HepG2 (cell line): Measurements from ENCODE around the gene CEP104. TPM values are rescaled to one million over a fixed set of nuclear protein-coding genes. Genes with fewer than 3 reads are reported as not detected.
A peak's percentile ranks its signal among the peaks of the same experiment; 100 is the strongest.

Experiments
- ATAC-seq: fragments of 200-7000 bp; cut with Tn5 transposase; 3 replicates; pipeline ENCODE4 v1.9.1; 2020; ENCODE audit warnings: mild to moderate bottlenecking, moderate library complexity
- BruUV-seq: library from RNA; stranded (reverse); fragments of 400-500 nt; replicated peaks from 2 replicates; lab custom pipeline; 2021; lab: Mats Ljungman, UMichigan
- CTCF ChIA-PET: fragments of 300-600 bp; formaldehyde crosslinking; extraction: SDS; loops from one replicate; lab custom pipeline; 2021; ENCODE audit warnings: low total read pairs, inconsistent platforms, low intra/inter-chr PET ratio; lab: Yijun Ruan, JAX
- POLR2A ChIA-PET: fragments of 350-600 bp; sonication (Branson Sonifier 250); formaldehyde crosslinking; loops from one replicate; lab custom pipeline; 2020; ENCODE audit warnings: antibody characterized with exemption, inconsistent platforms; lab: Yijun Ruan, JAX
- DNase-seq: peaks from one replicate; pipeline ENCODE4 v3.0.0-alpha.2; 2015; ENCODE audit warnings: low spot score
- FAIRE-seq: peaks from 3 replicates; lab custom pipeline; 2011; peaks lifted over from hg19 to GRCh38; lab: Jason Lieb, UNC
- H2AFZ ChIP-seq: one replicate; pipeline ENCODE4 v1.6.1; 2011; ENCODE audit warnings: low read length, inconsistent platforms
- H3K27ac ChIP-seq: fragments of 300-600 bp; 3 replicates; pipeline ENCODE4 v1.8.0; 2011; ENCODE audit warnings: mixed run types, mild to moderate bottlenecking, mixed read lengths, low read length, inconsistent platforms; ENCODE audit not compliant: insufficient read depth; ENCODE audit errors: extremely low read length
- H3K27me3 ChIP-seq, 2 experiments: fragments of 200-600 bp in 1 of 2; 2 replicates in 1 of 2; 3 replicates in 1 of 2; pipeline versions ENCODE4 v1.6.0 to v1.8.0; 2011; ENCODE audit warnings: low read length in 2 of 2, mild to moderate bottlenecking in 2 of 2, moderate library complexity in 2 of 2, inconsistent platforms in 1 of 2; ENCODE audit not compliant: insufficient read depth in 2 of 2, control insufficient read depth in 1 of 2
- H3K36me3 ChIP-seq, 2 experiments: fragments of 200-600 bp in 1 of 2; replicated peaks in 1 of 2; 2 replicates in 1 of 2; 3 replicates in 1 of 2; pipeline versions ENCODE4 v1.5.1 to v1.8.0; 2011; ENCODE audit warnings: low read length in 2 of 2, inconsistent platforms in 1 of 2; ENCODE audit not compliant: insufficient read depth in 2 of 2, control insufficient read depth in 1 of 2
- H3K4me1 ChIP-seq: 2 replicates; pipeline ENCODE4 v1.5.1; 2012; ENCODE audit warnings: low read length, inconsistent platforms; ENCODE audit not compliant: insufficient read depth
- H3K4me2 ChIP-seq: 2 replicates; pipeline ENCODE4 v1.6.0; 2011; ENCODE audit warnings: low read depth, low read length, inconsistent platforms
- H3K4me3 ChIP-seq, 3 experiments: fragments of 200-600 bp in 1 of 3; sonication (generic), shearing (Covaris generic) in 1 of 3; replicated peaks in 1 of 3; 2 replicates each; pipeline ENCODE4 v1.5.1; 2011 to 2016; ENCODE audit warnings: low read length in 3 of 3, inconsistent platforms in 2 of 3, low read depth in 2 of 3, mild to moderate bottlenecking in 2 of 3, control low read depth in 1 of 3, mixed read lengths in 1 of 3; ENCODE audit not compliant: insufficient read depth in 1 of 3
- H3K79me2 ChIP-seq: one replicate; pipeline ENCODE4 v1.6.1; 2011; ENCODE audit warnings: low read length, inconsistent platforms; ENCODE audit not compliant: insufficient read depth
- H3K9ac ChIP-seq: 2 replicates; pipeline ENCODE4 v1.6.0; 2011; ENCODE audit warnings: mild to moderate bottlenecking, low read depth, low read length, inconsistent platforms; ENCODE audit not compliant: insufficient read depth
- H3K9me3 ChIP-seq: 2 replicates; pipeline ENCODE4 v1.5.1; 2012; ENCODE audit warnings: mild to moderate bottlenecking, low read length
- H4K20me1 ChIP-seq: 2 replicates; pipeline ENCODE4 v1.6.0; 2011; ENCODE audit warnings: inconsistent platforms, mild to moderate bottlenecking, low read length, moderate library complexity; ENCODE audit not compliant: insufficient read depth
- AHR ChIP-seq: IDR thresholded peaks from 2 replicates; pipeline ENCODE4 v1.6.1; 2018; ENCODE audit warnings: missing genetic modification reagents, missing compliant biosample characterization
- TBP ChIP-seq: sonication (generic); formaldehyde crosslinking; IDR thresholded peaks from 2 replicates; pipeline ENCODE4 v1.5.0; 2020; ENCODE audit warnings: missing genetic modification reagents
- ZBTB38 ChIP-seq: sonication (generic); formaldehyde crosslinking; IDR thresholded peaks from 2 replicates; pipeline ENCODE4 v1.5.1; 2020; ENCODE audit warnings: mild to moderate bottlenecking, missing genetic modification reagents
- ZNF589 ChIP-seq: sonication (generic); formaldehyde crosslinking; conservative IDR thresholded peaks from 2 replicates; pipeline ENCODE4 v1.8.0; 2022; ENCODE audit warnings: mild to moderate bottlenecking, moderate library complexity, missing genetic modification reagents
- WGBS: methylation state at CpG from one replicate; pipeline ENCODE4 v1.1.6; 2017; ENCODE audit warnings: low lambda C conversion rate; 5-methylcytosine and 5-hydroxymethylcytosine counted together
- in situ Hi-C: cut with HindIII; loops from 2 replicates; pipeline ENCODE4 v1.10.0; 2017; ENCODE audit warnings: low pct_unique_long_range_greater_than_20kb; ENCODE audit not compliant: extremely low pct_ligation_motif_present
- intact Hi-C: fragments of 100-400 bp; cut with micrococcal nuclease; formaldehyde crosslinking; loops from one replicate; pipeline ENCODE4 v1.10.0; 2022; ENCODE audit not compliant: unreplicated experiment
- polyA plus RNA-seq, 8 experiments: library from polyadenylated mRNA; depleted of rRNA in 3 of 8; stranded (reverse) in 7 of 8; unstranded in 1 of 8; fragments of >200 nt; fragmentation: Illumina TruSeq in 4 of 8; extraction: Trizol in 4 of 8; gene quantifications; 2 replicates each; pipeline versions ENCODE4 v1.2.1 to v1.2.3, GENCODE V29; 2011 to 2016; ENCODE audit warnings: low read depth in 4 of 8, missing spikeins in 1 of 8, mixed read lengths in 1 of 8; ENCODE audit not compliant: insufficient read depth in 1 of 8
- total RNA-seq, 5 experiments: library from RNA; depleted of rRNA; stranded (reverse); fragments of >200 nt; fragmentation: Illumina TruSeq; extraction: Trizol; gene quantifications; 2 replicates each; pipeline ENCODE4 v1.2.3, GENCODE V29; 2016; ENCODE audit warnings: low read depth in 1 of 5
- TF ChIP-seq, protein P1 (sequence below): sonication (generic); formaldehyde crosslinking; IDR thresholded peaks from 2 replicates; pipeline ENCODE4 v1.5.0; 2020; ENCODE audit warnings: mild to moderate bottlenecking, low read depth, missing genetic modification reagents, borderline replicate concordance
- TF ChIP-seq, protein P2 (sequence below): sonication (generic); formaldehyde crosslinking; IDR thresholded peaks from 2 replicates; pipeline ENCODE4 v1.5.0; 2020; ENCODE audit warnings: mild to moderate bottlenecking, missing genetic modification reagents, borderline replicate concordance
- TF ChIP-seq, protein P3 (sequence below): sonication (generic); formaldehyde crosslinking; IDR thresholded peaks from 2 replicates; pipeline ENCODE4 v1.5.0; 2020; ENCODE audit warnings: mild to moderate bottlenecking, missing genetic modification reagents, moderate library complexity
- TF ChIP-seq, protein P4 (sequence below): sonication (generic); formaldehyde crosslinking; conservative IDR thresholded peaks from 2 replicates; pipeline ENCODE4 v1.8.0; 2022; ENCODE audit warnings: low read depth, missing genetic modification reagents

CEP104 gene
- total and polyA plus RNA-seq, 2 of the 13 experiments (the other 11 are each of a cell fraction or from before 2014, with no cell fraction given): 20.4 to 30.1 TPM

DNA sequence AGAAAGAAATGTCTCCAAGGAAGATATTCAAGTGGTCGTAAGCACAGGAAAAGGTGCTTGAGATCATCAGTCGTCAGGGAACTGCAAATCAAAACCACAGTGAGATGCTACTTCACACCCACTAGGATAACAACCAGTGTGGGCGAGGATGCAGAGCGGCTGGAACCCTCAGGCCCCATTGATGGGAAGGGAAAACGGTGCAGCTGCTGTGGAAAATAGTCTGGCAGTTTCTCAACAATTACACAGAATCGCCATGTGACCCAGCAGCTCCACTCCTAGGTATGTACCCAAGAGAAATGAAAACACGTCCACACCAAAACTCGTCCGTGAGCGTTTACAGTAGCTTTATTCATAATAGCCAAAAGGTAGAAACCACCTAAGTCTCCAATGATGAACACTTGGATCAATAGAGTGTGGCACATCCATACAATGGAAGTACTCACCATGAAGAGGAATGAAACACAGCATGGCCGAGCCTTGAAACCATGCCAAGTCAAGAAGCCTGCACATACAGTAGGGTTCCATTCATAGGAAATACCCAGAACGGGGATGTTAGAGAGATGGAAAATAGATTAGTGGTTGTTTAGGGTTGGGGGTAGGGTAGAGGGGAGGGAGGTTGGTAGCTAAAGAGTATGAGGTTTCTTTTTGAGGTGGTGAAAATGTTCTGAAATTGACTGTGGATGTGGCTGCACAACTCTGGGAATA lies 6.4 kb upstream of the CEP104 start:
- TF ChIP-seq, protein P1, sequence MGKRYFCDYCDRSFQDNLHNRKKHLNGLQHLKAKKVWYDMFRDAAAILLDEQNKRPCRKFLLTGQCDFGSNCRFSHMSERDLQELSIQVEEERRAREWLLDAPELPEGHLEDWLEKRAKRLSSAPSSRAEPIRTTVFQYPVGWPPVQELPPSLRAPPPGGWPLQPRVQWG (CRISPR knock-in tag): no peak
- no peak for TF ChIP-seq ZNF589 (CRISPR knock-in tag)
- TF ChIP-seq, all 625 proteins: peak for 0
- Histone ChIP-seq H3K9me3 (no peaks in the 10 kb centered on the region), H3K27me3 (no peaks in the 10 kb centered on the region), H4K20me1 (no peaks in the 10 kb centered on the region), H3K4me1 (peaks cover 21% of the 10 kb centered on the region), H3K4me2 (no peak overlapping the region), H3K79me2 (peaks cover 7% of the 10 kb centered on the region), H3K4me3 (no peak overlapping the region), H3K27ac (no peak overlapping the region), H3K36me3 (peaks cover 0 to 10% of the 10 kb centered on the region in 2 experiments; a peak in 2 of 5 replicates), H3K9ac (no peak overlapping the region), H2AFZ (no peak overlapping the region)
- FAIRE-seq (no peak), ATAC-seq (no peak), DNase-seq (no peak)
- no TSS peak for BruUV-seq
- in situ Hi-C loops: no loop called here
- CTCF ChIA-PET: no interaction called here
- intact Hi-C loops: no loop called here
- POLR2A ChIA-PET: no interaction called here
- 97% methylated on average over 12 of the region's 12 CpGs for WGBS

DNA sequence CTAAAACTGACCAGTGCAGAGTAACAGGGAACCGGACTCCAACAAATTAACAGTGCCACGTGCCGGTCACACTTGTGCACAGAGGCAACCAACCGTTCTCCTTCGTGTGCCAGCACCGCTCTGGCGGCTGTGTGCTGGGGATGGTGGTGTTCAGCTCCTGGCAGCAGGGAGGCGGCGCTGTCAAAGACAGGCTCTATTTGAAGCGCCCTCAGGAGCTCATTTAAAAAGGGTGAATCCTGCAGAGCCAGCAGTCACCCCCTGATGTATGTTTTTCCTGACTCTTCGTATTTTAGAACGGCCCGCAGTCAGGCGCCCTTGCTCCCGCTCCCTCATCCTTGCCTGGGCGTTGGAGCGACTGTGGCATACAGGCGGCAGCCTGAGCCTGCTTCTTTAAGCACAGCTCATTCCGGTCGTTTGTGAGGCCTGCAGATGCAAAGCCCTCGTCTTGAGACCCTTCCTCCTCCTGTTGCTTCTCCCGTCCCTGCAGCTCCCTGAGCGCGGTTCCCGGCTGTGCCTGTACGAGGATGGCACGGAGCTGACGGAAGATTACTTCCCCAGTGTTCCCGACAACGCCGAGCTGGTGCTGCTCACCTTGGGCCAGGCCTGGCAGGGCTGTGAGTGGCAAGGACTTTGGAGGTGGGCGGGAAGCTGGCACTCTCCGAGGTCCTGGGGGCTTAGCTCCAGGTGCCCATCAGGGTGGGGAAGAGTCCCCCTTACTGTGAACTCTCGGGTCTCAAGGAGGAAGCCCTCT lies 1.4 kb upstream of the CEP104 start:
- intact Hi-C loops (no loop called here), in situ Hi-C loops (no loop called here)
- peak; percentile 22 for DNase-seq
- TF ChIP-seq, protein P2, sequence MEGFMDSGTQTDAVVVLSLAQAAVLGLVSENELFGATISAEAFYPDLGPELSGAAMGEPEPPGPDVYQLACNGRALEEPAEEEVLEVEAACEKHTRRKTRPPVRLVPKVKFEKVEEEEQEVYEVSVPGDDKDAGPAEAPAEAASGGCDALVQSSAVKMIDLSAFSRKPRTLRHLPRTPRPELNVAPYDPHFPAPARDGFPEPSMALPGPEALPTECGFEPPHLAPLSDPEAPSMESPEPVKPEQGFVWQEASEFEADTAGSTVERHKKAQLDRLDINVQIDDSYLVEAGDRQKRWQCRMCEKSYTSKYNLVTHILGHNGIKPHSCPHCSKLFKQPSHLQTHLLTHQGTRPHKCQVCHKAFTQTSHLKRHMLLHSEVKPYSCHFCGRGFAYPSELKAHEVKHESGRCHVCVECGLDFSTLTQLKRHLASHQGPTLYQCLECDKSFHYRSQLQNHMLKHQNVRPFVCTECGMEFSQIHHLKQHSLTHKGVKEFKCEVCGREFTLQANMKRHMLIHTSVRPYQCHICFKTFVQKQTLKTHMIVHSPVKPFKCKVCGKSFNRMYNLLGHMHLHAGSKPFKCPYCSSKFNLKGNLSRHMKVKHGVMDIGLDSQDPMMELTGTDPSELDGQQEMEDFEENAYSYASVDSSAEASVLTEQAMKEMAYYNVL: peak; percentile 25; the same call in 1 of the 2 replicates
- TF ChIP-seq, protein P3, sequence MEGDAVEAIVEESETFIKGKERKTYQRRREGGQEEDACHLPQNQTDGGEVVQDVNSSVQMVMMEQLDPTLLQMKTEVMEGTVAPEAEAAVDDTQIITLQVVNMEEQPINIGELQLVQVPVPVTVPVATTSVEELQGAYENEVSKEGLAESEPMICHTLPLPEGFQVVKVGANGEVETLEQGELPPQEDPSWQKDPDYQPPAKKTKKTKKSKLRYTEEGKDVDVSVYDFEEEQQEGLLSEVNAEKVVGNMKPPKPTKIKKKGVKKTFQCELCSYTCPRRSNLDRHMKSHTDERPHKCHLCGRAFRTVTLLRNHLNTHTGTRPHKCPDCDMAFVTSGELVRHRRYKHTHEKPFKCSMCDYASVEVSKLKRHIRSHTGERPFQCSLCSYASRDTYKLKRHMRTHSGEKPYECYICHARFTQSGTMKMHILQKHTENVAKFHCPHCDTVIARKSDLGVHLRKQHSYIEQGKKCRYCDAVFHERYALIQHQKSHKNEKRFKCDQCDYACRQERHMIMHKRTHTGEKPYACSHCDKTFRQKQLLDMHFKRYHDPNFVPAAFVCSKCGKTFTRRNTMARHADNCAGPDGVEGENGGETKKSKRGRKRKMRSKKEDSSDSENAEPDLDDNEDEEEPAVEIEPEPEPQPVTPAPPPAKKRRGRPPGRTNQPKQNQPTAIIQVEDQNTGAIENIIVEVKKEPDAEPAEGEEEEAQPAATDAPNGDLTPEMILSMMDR (CRISPR knock-in tag): peak; percentile 47
- 0 out of 2 replicates have a peak, but pooled peaks have one; percentile 29 for TF ChIP-seq TBP (CRISPR knock-in tag)
- TF ChIP-seq, protein P4, sequence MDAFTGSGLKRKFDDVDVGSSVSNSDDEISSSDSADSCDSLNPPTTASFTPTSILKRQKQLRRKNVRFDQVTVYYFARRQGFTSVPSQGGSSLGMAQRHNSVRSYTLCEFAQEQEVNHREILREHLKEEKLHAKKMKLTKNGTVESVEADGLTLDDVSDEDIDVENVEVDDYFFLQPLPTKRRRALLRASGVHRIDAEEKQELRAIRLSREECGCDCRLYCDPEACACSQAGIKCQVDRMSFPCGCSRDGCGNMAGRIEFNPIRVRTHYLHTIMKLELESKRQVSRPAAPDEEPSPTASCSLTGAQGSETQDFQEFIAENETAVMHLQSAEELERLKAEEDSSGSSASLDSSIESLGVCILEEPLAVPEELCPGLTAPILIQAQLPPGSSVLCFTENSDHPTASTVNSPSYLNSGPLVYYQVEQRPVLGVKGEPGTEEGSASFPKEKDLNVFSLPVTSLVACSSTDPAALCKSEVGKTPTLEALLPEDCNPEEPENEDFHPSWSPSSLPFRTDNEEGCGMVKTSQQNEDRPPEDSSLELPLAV (CRISPR knock-in tag): no peak
- TF ChIP-seq AHR (CRISPR knock-in tag): peak; percentile 17; the same call in 1 of the 2 replicates
- peak; percentile 62; the same call in 1 of the 2 replicates for TF ChIP-seq ZBTB38 (CRISPR knock-in tag)

More for the DNA sequence above, 1.4 kb upstream of the CEP104 start:
- CTCF ChIA-PET: no interaction called here
- Histone ChIP-seq H3K36me3 (peaks cover 0 to 2% of the 10 kb centered on the region in 2 experiments; a peak in 2 of 5 replicates), H3K9ac (peak overlapping the region; percentile 81), H3K4me2 (peak overlapping the region; percentile 85), H3K9me3 (no peaks in the 10 kb centered on the region), H2AFZ (no peak overlapping the region), H3K4me3 (peak overlapping the region; percentile 83 to 98 (median 86)), H3K79me2 (peaks cover 34% of the 10 kb centered on the region), H4K20me1 (no peaks in the 10 kb centered on the region), H3K27me3 (no peaks in the 10 kb centered on the region; a peak in 1 of 5 replicates), H3K4me1 (peaks cover 35% of the 10 kb centered on the region), H3K27ac (no peak overlapping the region)
- POLR2A ChIA-PET: interaction anchor here (1.3 to 2.1 kb wide), 4 partner anchors 41 to 87 kb away, joined by 4 to 10 read pairs (median 4); partner anchors contain the start of gene C1orf174
- ATAC-seq (peak; percentile 64), FAIRE-seq (no peak)
- no TSS peak for BruUV-seq
- whole genome bisulfite sequencing: 71% methylated on average over 26 of the region's 34 CpGs
